Measurements from ENCODE around the gene SHC2.
A peak's percentile ranks its signal among the peaks of the same experiment; 100 is the strongest.

The SHC2 gene

GRCh38 chr19:460877-461720, at the start of gene SHC2:
TSS of gene SHC2 (minus strand) at chr19:461033. CDS start at chr19:460996, 37 bp downstream.
- Mint-ChIP-seq H3K4me3 (no peak within 1 kb of the TSS), H3K9me3 (peaks cover 16% of the 10 kb centered on the region), H3K27me3 (peaks cover 54% of the 10 kb centered on the region), H3K4me1 (ENCODE audit: low read depth) (peaks cover 5% of the 10 kb centered on the region), H3K27ac (no peak within 1 kb of the TSS), H3K36me3 (ENCODE audit: low read depth) (no peaks in the 10 kb centered on the region)
- intact Hi-C loops (cut with micrococcal nuclease): no loop called here

GRCh38 chr19:508204-509150, 47.6 kb upstream of the SHC2 start:
- peaks cover 6% of the 10 kb centered on the region for H3K27me3 Mint-ChIP-seq
- intact Hi-C loops (cut with micrococcal nuclease): no loop called here
- H3K36me3 Mint-ChIP-seq (ENCODE audit: low read depth): peaks cover 31% of the 10 kb centered on the region
- H3K27ac Mint-ChIP-seq: peak overlapping the region; percentile 97
- H3K4me3 Mint-ChIP-seq: peak overlapping the region; percentile 89
- no peaks in the 10 kb centered on the region for H3K9me3 Mint-ChIP-seq
- peaks cover 55% of the 10 kb centered on the region for H3K4me1 Mint-ChIP-seq (ENCODE audit: low read depth)

GRCh38 chr19:507286-508203, 46.7 kb upstream of the SHC2 start, which contains the start of gene TPGS1:
TSS of gene TPGS1 (plus strand) at chr19:507497. CDS start at chr19:507507, 10 bp downstream.
- intact Hi-C loops (cut with micrococcal nuclease): loop anchor here (2.0 kb wide), 1 partner anchor 19 kb away; no protein-coding TSS in a partner anchor
- peak within 1 kb of the TSS; percentile 97 for H3K27ac Mint-ChIP-seq
- H3K9me3 Mint-ChIP-seq: no peaks in the 10 kb centered on the region
- peaks cover 32% of the 10 kb centered on the region for H3K36me3 Mint-ChIP-seq (ENCODE audit: low read depth)
- peaks cover 4% of the 10 kb centered on the region for H3K27me3 Mint-ChIP-seq
- H3K4me1 Mint-ChIP-seq (ENCODE audit: low read depth): peaks cover 55% of the 10 kb centered on the region
- peak within 1 kb of the TSS; percentile 89 for H3K4me3 Mint-ChIP-seq

DNA sequence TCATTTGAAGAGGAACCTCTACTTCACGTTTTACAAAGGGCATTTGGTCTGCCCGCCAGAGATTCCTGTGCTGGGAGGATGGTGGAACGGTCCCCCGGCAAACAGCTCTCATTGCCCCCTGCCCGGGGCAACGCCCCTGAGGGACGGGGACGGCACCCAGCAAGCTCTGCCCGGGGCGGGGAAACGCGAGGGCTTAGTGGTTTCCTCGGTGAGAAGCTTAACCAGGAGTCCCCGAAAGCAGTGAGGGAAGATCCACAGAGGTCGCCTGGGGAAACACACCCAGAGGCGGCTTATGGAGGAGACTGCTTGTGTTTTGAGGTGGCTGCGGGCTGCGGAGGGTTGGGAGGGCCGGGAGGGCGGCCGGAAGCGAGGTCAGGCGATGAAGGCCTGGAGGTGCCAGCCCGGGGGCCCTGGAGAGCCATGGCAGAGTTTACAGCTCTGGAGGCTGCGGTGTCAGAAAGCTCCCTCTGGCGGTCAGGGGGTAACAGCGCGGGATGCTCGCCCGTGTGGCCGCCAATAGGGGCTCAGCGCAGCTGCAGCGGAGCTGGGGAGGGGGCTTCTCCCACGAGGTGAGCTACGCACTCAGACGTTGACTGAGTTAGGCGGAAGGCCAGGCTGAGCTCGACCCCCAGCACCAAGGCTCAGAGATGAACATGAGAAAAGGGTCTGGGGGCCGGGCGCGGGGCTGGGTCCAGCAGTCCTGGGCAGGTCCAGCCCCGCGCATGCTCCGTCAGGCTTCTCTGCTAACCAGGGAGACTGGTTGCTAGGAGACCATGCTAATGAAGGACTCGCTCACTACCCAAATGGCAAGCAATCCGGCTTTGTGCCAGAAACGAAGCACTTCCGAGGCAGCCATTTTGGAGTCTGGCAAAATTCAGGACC, 45.8 kb upstream of the SHC2 start:
- peak overlapping the region; percentile 97 for H3K27ac Mint-ChIP-seq
- peaks cover 46% of the 10 kb centered on the region for H3K4me1 Mint-ChIP-seq (ENCODE audit: low read depth)
- H3K36me3 Mint-ChIP-seq (ENCODE audit: low read depth): peaks cover 36% of the 10 kb centered on the region
- H3K4me3 Mint-ChIP-seq: peak overlapping the region; percentile 89
- H3K27me3 Mint-ChIP-seq: no peaks in the 10 kb centered on the region
- no peaks in the 10 kb centered on the region for H3K9me3 Mint-ChIP-seq
- intact Hi-C loops (cut with micrococcal nuclease): loop anchor here (2.0 kb wide), 1 partner anchor 18 kb away; no protein-coding TSS in a partner anchor

DNA sequence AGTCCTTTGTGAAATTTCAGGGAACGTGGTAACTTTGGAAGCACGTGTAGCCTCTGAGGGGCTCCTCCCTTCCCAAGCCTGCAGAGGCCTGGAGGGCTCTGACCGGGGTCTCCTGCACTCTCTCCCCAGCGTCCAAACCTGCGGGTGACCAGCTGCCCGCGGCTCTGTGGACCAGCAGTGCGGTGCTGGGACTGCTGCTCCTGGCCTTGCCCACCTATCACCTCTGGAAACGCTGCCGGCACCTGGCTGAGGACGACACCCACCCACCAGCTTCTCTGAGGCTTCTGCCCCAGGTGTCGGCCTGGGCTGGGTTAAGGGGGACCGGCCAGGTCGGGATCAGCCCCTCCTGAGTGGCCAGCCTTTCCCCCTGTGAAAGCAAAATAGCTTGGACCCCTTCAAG, 43.8 kb upstream of the SHC2 start:
- intact Hi-C loops (cut with micrococcal nuclease): no loop called here
- peaks cover 32% of the 10 kb centered on the region for H3K36me3 Mint-ChIP-seq (ENCODE audit: low read depth)
- H3K27ac Mint-ChIP-seq: no peak overlapping the region
- no peaks in the 10 kb centered on the region for H3K9me3 Mint-ChIP-seq
- no peak overlapping the region for H3K4me3 Mint-ChIP-seq
- H3K27me3 Mint-ChIP-seq: peaks cover 13% of the 10 kb centered on the region
- H3K4me1 Mint-ChIP-seq (ENCODE audit: low read depth): peaks cover 26% of the 10 kb centered on the region

GRCh38 chr19:501646-502045, 40.8 kb upstream of the SHC2 start:
- Mint-ChIP-seq H3K27me3 (peaks cover 34% of the 10 kb centered on the region), H3K4me1 (ENCODE audit: low read depth) (peaks cover 15% of the 10 kb centered on the region), H3K4me3 (no peak overlapping the region), H3K27ac (no peak overlapping the region), H3K9me3 (no peaks in the 10 kb centered on the region), H3K36me3 (ENCODE audit: low read depth) (peaks cover 7% of the 10 kb centered on the region)
- intact Hi-C loops (cut with micrococcal nuclease): no loop called here

DNA sequence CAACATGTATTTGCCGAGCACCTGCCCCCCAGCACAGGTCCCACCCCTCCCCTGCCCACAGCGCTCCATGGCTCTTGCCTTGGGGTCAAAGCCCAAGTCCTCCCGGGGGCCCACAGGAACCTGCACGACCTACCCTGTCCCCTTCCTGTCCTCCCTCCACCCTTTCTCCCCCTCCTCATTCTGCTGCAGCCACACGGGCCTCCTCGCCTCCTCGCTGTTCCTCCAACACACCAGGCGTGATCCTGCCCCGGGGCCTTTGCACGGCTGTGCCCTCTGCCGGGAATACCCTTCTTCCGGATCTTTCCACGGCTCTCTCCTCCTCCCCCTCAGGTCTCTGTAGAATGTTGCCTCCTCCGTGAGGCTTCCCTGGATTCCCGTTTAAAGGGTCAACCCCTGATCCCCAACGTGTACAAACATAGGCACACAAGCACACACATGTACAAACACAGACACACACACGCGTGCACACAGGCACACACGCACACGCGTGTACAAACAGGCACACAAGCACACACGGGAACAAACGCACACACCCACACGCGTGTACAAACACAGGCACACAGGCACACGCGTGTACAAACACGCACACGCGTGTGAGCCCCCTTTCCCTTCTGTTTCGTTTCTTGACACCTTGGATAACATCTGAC, 38.3 kb upstream of the SHC2 start:
- H3K4me3 Mint-ChIP-seq: no peak overlapping the region
- peak overlapping the region; percentile 4 for H3K27ac Mint-ChIP-seq
- peaks cover 7% of the 10 kb centered on the region for H3K36me3 Mint-ChIP-seq (ENCODE audit: low read depth)
- H3K9me3 Mint-ChIP-seq: no peaks in the 10 kb centered on the region
- peaks cover 54% of the 10 kb centered on the region for H3K27me3 Mint-ChIP-seq
- peaks cover 8% of the 10 kb centered on the region for H3K4me1 Mint-ChIP-seq (ENCODE audit: low read depth)
- intact Hi-C loops (cut with micrococcal nuclease): no loop called here

- intact Hi-C loops (cut with micrococcal nuclease): no loop called here
- Mint-ChIP-seq H3K27me3 (peaks cover 60% of the 10 kb centered on the region), H3K27ac (no peak overlapping the region), H3K4me1 (ENCODE audit: low read depth) (peaks cover 8% of the 10 kb centered on the region), H3K4me3 (no peak overlapping the region), H3K9me3 (no peaks in the 10 kb centered on the region), H3K36me3 (ENCODE audit: low read depth) (peaks cover 7% of the 10 kb centered on the region)
These were observed 37.7 kb upstream of the SHC2 start for GRCh38 chr19:498511-498891.

GRCh38 chr19:497869-498510, 37.2 kb upstream of the SHC2 start:
- intact Hi-C loops (cut with micrococcal nuclease): no loop called here
- no peaks in the 10 kb centered on the region for H3K9me3 Mint-ChIP-seq
- no peak overlapping the region for H3K4me3 Mint-ChIP-seq
- peaks cover 8% of the 10 kb centered on the region for H3K4me1 Mint-ChIP-seq (ENCODE audit: low read depth)
- H3K27ac Mint-ChIP-seq: no peak overlapping the region
- H3K36me3 Mint-ChIP-seq (ENCODE audit: low read depth): peaks cover 7% of the 10 kb centered on the region
- H3K27me3 Mint-ChIP-seq: peaks cover 60% of the 10 kb centered on the region

DNA sequence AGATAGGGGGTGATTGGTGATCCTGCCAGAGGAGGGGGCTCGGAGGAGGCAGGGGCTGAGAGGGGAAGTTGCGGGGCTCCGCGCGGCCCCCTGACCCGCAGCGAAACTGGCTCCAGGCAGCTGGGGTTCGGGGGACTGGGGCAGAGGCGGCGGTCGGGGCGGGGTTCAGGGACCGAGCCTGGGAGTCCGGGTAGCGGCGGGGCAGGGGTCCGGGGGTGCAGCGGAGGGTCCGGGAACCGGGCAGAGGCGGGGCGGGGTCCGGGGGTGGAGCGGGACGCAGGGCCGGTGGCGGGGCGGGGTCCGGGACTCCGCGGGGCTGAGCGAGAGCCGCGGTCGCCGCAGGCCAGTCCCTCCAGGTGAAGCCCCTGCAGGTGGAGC, 36.6 kb upstream of the SHC2 start:
- Mint-ChIP-seq H3K4me3 (no peak overlapping the region), H3K27me3 (peaks cover 60% of the 10 kb centered on the region), H3K4me1 (ENCODE audit: low read depth) (peaks cover 8% of the 10 kb centered on the region), H3K27ac (no peak overlapping the region), H3K36me3 (ENCODE audit: low read depth) (peaks cover 3% of the 10 kb centered on the region), H3K9me3 (no peaks in the 10 kb centered on the region)
- intact Hi-C loops (cut with micrococcal nuclease): no loop called here

- H3K4me1 Mint-ChIP-seq (ENCODE audit: low read depth): peaks cover 8% of the 10 kb centered on the region
- no peak overlapping the region for H3K4me3 Mint-ChIP-seq
- H3K27ac Mint-ChIP-seq: no peak overlapping the region
- no peaks in the 10 kb centered on the region for H3K9me3 Mint-ChIP-seq
- H3K36me3 Mint-ChIP-seq (ENCODE audit: low read depth): no peaks in the 10 kb centered on the region
- intact Hi-C loops (cut with micrococcal nuclease): no loop called here
- peaks cover 60% of the 10 kb centered on the region for H3K27me3 Mint-ChIP-seq
These were observed 36.2 kb upstream of the SHC2 start for GRCh38 chr19:496986-497385.
